Fibroblast of the aortic adventitia (primary cell): ENCODE measurements around the gene CHST6. TPM values are rescaled to one million over a fixed set of nuclear protein-coding genes. Genes with fewer than 3 reads are reported as not detected.
A peak's percentile ranks its signal among the peaks of the same experiment; 100 is the strongest.
"Not testable (repeated sequence)": the region's sequence is repeated elsewhere in the genome, so short reads cannot be mapped to it uniquely, and the experiment has no call there.

Experiments
- DNase-seq: peaks from one replicate; pipeline ENCODE4 v3.0.0-alpha.2; 2010; ENCODE audit warnings: low read depth
- H3K4me3 ChIP-seq: 2 replicates; pipeline ENCODE4 v1.5.1; 2011; ENCODE audit warnings: low read depth, mild to moderate bottlenecking, control low read depth, low read length, moderate library complexity
- total RNA-seq: library from RNA; depleted of rRNA; stranded (reverse); fragments of >200 nt; gene quantifications from 2 replicates; pipeline ENCODE4 v1.2.3, GENCODE V29; 2012; ENCODE audit warnings: low replicate concordance
- TF ChIP-seq, protein P1 (sequence below): IDR thresholded peaks from 2 replicates; pipeline ENCODE4 v1.5.1; 2011; ENCODE audit warnings: mild to moderate bottlenecking, low read length, control low read depth, inconsistent platforms; ENCODE audit not compliant: insufficient read depth

The CHST6 gene
- total RNA-seq = 0.16 and 0.27 TPM in 2 replicates

DNA sequence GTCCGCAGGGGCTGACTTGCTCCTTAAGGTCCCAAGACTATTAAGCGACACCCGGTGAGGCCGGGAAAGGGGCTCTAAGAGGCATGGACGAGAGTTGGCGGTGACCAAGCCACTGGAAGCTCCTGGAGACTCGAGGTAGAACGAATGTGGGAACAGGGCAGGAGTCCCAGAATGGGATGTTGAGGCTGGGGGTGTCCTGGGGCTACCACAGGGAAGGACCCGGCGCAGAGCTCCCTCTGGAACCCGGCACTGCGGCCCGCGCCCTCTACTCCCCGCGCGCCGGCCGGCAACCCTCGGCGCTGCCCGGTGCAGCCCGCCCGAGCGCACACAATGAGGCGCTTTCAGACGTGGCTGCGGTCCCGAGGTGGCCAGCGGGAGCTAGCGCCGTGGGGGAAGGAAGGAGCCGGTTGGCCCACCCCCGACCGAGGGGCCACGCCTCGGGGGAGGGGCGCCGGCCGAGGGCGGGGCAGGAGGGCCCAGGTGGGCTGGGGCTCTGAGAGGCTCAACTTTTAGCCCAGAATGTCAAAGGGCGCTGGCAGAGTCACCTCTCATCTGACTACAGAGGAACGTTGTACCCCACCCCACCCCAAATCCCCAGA, at the start of gene CHST6:
Gene CHST6 (minus strand): TSS at position 366 of the 599 bp plus-strand sequence. CDS start 15,613 bp downstream, outside the sequence.
- no peak for DNase-seq
- TF ChIP-seq, protein P1, sequence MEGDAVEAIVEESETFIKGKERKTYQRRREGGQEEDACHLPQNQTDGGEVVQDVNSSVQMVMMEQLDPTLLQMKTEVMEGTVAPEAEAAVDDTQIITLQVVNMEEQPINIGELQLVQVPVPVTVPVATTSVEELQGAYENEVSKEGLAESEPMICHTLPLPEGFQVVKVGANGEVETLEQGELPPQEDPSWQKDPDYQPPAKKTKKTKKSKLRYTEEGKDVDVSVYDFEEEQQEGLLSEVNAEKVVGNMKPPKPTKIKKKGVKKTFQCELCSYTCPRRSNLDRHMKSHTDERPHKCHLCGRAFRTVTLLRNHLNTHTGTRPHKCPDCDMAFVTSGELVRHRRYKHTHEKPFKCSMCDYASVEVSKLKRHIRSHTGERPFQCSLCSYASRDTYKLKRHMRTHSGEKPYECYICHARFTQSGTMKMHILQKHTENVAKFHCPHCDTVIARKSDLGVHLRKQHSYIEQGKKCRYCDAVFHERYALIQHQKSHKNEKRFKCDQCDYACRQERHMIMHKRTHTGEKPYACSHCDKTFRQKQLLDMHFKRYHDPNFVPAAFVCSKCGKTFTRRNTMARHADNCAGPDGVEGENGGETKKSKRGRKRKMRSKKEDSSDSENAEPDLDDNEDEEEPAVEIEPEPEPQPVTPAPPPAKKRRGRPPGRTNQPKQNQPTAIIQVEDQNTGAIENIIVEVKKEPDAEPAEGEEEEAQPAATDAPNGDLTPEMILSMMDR = no peak
- H3K4me3 ChIP-seq = peak within 1 kb of the TSS; percentile 37

DNA sequence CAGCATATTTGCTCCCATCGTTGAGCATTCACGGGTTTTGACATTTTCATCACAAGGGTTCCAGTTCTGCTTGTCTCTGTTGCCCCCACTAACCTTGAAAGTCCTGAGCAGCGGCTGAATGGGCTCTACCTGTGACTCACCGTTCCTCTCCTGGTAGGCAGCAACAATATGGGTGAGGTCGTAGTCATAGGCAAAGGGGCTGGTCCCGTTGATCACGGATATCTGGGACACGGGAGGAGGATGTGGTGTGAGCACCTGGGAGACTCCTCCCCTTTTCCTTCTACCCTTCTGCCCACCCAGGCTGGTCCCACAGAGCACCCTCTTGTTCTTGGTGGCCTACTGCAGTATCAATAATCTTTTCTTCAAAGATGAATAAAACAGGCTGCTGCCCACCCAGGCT, 47.2 kb upstream of the CHST6 start:
- not testable (repeated sequence) for DNase-seq, H3K4me3 ChIP-seq

DNA sequence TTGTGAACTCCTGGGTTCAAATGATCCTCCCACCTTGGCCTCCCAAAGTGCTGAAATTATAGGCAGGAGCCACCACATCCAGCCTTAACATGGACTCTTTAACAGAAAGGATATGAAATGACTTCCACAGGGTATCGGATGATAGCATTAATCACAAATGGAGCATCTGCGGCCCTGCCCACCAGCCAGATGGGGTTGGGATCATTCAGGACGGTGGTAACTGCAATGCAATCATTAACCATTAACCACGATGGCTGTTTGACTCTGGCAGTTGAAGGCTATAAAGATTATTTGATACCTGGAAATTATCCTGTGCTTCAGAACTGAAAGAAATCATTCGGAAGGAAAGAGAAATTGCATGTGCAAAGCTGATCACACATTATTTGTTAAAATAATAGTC, 46.0 kb upstream of the CHST6 start:
- DNase-seq = no peak
- H3K4me3 ChIP-seq = no peak overlapping the region
- TF ChIP-seq, protein P1 = no peak

DNA sequence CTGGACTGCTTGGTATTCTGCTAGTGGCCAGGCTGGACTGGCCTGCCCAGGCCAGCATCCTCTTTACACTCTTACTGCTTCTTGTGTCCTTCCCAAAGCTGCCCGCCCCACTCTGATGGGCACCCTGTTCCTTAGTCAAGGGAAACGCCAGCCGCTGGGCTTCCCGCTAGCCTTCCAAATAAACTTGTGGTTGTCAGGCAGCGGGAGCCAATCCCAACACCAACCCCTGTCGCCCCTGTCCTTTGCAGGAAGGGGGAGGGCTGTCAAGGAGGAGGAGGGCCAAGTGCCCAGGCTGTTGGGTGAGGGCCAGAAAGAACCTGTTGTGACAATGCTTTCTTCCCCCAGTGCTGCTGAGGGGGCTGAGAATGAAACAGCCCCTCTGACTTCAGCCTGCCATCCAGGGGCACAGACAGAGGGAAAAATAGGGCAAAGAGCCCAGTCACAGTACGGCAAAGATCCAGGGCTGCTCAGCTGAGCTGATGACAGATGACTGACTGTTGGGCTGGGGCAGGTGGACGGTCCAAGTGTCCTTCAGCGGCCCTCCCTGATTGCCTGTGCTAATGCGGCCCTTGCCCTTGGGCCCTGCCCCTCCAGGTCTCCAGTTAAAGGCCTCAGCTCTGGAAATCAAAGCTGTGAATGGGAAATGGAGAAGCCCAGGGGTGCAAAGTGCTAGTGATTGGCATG, 43.8 kb upstream of the CHST6 start:
- not testable (repeated sequence) for H3K4me3 ChIP-seq, DNase-seq

DNA sequence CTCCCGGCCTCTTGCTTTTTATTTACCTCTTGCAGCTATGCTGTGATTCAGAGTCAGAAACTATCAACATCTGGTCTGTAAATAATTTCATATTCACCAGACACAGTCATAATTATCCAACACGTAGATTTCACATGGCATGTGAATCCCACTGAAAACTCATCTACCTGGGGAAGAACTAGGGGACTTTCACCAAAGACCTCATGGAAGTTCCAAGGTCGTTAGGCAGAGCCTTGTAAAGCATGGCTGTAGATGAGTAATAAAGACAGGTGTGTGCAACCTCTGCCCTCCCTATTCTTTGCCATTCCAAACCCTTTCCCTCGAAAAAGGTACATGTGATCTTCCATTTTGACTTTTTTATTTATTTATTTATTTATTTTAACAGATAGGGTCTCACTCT, 42.5 kb upstream of the CHST6 start:
- H3K4me3 ChIP-seq = no peak overlapping the region
- TF ChIP-seq, protein P1 = no peak
- DNase-seq = no peak

DNA sequence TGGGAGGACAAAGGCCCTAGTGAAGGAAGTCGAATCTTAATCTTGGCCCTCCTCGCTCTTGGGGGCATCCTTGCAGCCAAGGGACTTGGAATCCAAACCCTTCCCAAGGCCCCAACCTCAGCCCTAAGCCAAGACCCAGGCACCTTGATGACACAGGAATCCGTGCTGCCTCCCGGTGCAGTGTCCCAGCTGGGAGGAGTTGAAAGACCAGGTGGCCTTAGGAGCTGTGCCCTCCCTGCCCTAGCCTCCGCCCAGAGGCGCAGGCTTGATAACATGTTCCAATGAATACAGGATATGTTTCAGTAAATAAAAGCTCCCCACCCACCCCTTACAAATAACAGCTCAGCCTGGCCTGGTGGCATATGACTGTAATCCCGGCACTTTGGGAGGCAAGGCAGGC, 40.7 kb upstream of the CHST6 start, which contains the start of gene CHST5:
Gene CHST5 (minus strand): TSS at position 208 of the 400 bp plus-strand sequence. CDS start 5,724 bp downstream, outside the sequence.
- TF ChIP-seq, protein P1 = no peak
- H3K4me3 ChIP-seq = no peak within 1 kb of the TSS
- no peak for DNase-seq

DNA sequence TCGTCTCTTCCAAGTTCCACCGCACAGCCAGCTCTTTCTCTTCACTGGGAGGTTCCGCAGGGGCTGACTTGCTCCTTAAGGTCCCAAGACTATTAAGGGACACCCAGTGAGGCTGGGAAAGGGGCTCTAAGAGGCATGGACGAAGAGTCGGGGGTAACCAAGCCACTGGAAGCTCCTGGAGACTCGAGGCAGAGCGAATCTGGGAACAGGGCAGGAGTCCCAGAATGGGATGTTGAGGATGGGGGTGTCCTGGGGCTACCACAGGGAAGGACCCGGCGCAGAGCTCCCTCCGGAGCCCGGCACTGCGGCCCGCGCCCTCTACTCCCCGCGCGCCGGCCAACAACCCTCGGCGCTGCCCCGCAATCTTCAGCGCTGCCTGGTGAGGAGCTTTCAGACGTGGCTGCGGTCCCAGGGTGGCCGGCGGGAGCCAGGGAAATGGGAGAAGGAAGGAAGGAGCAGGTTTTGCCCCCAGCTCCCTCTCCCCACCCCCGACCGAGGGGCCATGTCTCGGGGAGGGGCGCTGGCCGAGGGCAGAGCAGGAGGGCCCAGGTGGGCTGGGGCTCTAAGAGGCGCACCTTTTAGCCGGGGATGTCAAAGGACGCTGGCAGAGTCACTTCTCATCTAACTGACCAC, 40.1 kb upstream of the CHST6 start:
- no peak overlapping the region for H3K4me3 ChIP-seq
- DNase-seq = no peak
- TF ChIP-seq, protein P1 = no peak
